Activated T-helper 1 cell treated with anti-CD3 and anti-CD28 coated beads, Interleukin-12 subunit alpha, Interleukin-12 subunit beta, Interleukin-2, Interleukin-4 antibody, amounts not matched to agents 30 ng/mL and 10 ng/mL and 1 ng/mL, durations not matched to agents 14 hours and 24 hours and 36 hours (primary cell): Measurements from ENCODE around the gene HES7. TPM values are rescaled to one million over a fixed set of nuclear protein-coding genes. Genes with fewer than 3 reads are reported as not detected.
"Not testable (repeated sequence)": the region's sequence is repeated elsewhere in the genome, so short reads cannot be mapped to it uniquely, and the experiment has no call there.

Experiments
- DNase-seq: peaks from one replicate; pipeline ENCODE4 v3.0.0; 2021; ENCODE audit warnings: low spot score
- H3K27ac Mint-ChIP-seq: one replicate; pipeline ENCODE4 v1.8.0; 2021; ENCODE audit warnings: mild to moderate bottlenecking, mixed read lengths
- H3K27me3 Mint-ChIP-seq: one replicate; pipeline ENCODE4 v1.8.0; 2022; ENCODE audit warnings: mild to moderate bottlenecking, moderate library complexity, mixed read lengths; ENCODE audit not compliant: insufficient read depth
- H3K36me3 Mint-ChIP-seq: one replicate; pipeline ENCODE4 v1.8.0; 2021; ENCODE audit warnings: low read depth, mixed read lengths
- H3K4me1 Mint-ChIP-seq: one replicate; pipeline ENCODE4 v1.8.0; 2021; ENCODE audit warnings: low read depth, mixed read lengths
- H3K4me3 Mint-ChIP-seq: one replicate; pipeline ENCODE4 v1.8.0; 2021; ENCODE audit warnings: mild to moderate bottlenecking, moderate library complexity, mixed read lengths
- H3K9me3 Mint-ChIP-seq: one replicate; pipeline ENCODE4 v1.8.0; 2021; ENCODE audit warnings: mixed read lengths
- intact Hi-C: fragments of 100-400 bp; cut with micrococcal nuclease; formaldehyde crosslinking; loops from one replicate; pipeline ENCODE4 v1.15.1; 2024
- total RNA-seq: library from RNA; stranded (reverse); gene quantifications from 2 replicates; pipeline ENCODE4 v1.2.3, GENCODE V29; 2022

HES7 gene
- total RNA-seq, 1 donor from 2014 or later: 1.8 TPM

GRCh38 chr17:8087952-8088230 is 36.0 kb downstream of the HES7 start:
- H3K9me3 Mint-ChIP-seq: no peaks in the 10 kb centered on the region
- no peaks in the 10 kb centered on the region for H3K4me1 Mint-ChIP-seq
- no peak for DNase-seq
- intact Hi-C loops: no loop called here
- no peak overlapping the region for H3K4me3 Mint-ChIP-seq
- H3K36me3 Mint-ChIP-seq: no peaks in the 10 kb centered on the region
- H3K27ac Mint-ChIP-seq: no peak overlapping the region
- peaks cover 22% of the 10 kb centered on the region for H3K27me3 Mint-ChIP-seq

GRCh38 chr17:8087075-8087951 is 36.6 kb downstream of the HES7 start, which contains the start of gene ALOX12B:
Gene ALOX12B, minus strand, starts transcription at chr17:8087716. Its CDS starts 274 bp downstream, at chr17:8087442.
- H3K4me3 Mint-ChIP-seq: no peak within 1 kb of the TSS
- no peak for DNase-seq
- no peaks in the 10 kb centered on the region for H3K9me3 Mint-ChIP-seq
- H3K4me1 Mint-ChIP-seq: no peaks in the 10 kb centered on the region
- H3K27me3 Mint-ChIP-seq: peaks cover 20% of the 10 kb centered on the region
- H3K27ac Mint-ChIP-seq: no peak within 1 kb of the TSS
- intact Hi-C loops: no loop called here
- no peaks in the 10 kb centered on the region for H3K36me3 Mint-ChIP-seq

- Mint-ChIP-seq H3K27ac (no peak overlapping the region), H3K4me3 (no peak overlapping the region), H3K9me3 (no peaks in the 10 kb centered on the region), H3K27me3 (peaks cover 15% of the 10 kb centered on the region), H3K36me3 (no peaks in the 10 kb centered on the region), H3K4me1 (peaks cover 8% of the 10 kb centered on the region)
- no peak for DNase-seq
- intact Hi-C loops: no loop called here
Observed at GRCh38 chr17:8084250-8084649, 39.7 kb downstream of the HES7 start.

GRCh38 chr17:8082292-8082691 is 41.6 kb downstream of the HES7 start:
- no peaks in the 10 kb centered on the region for H3K36me3 Mint-ChIP-seq
- no peak for DNase-seq
- no peak overlapping the region for H3K4me3 Mint-ChIP-seq
- H3K4me1 Mint-ChIP-seq: peaks cover 8% of the 10 kb centered on the region
- no peaks in the 10 kb centered on the region for H3K9me3 Mint-ChIP-seq
- intact Hi-C loops: no loop called here
- H3K27ac Mint-ChIP-seq: no peak overlapping the region
- peaks cover 16% of the 10 kb centered on the region for H3K27me3 Mint-ChIP-seq

- no peak for DNase-seq
- peak overlapping the region; percentile 22 for H3K4me3 Mint-ChIP-seq
- peaks cover 16% of the 10 kb centered on the region for H3K27me3 Mint-ChIP-seq
- H3K27ac Mint-ChIP-seq: no peak overlapping the region
- H3K36me3 Mint-ChIP-seq: no peaks in the 10 kb centered on the region
- no peaks in the 10 kb centered on the region for H3K9me3 Mint-ChIP-seq
- H3K4me1 Mint-ChIP-seq: peaks cover 8% of the 10 kb centered on the region
- intact Hi-C loops: loop anchor here (2.0 kb wide), 1 partner anchor 29 kb away; no protein-coding TSS in a partner anchor
Observed at GRCh38 chr17:8081876-8082275, 42.0 kb downstream of the HES7 start.

- Mint-ChIP-seq H3K27ac (no peak overlapping the region), H3K36me3 (no peaks in the 10 kb centered on the region), H3K4me1 (peaks cover 8% of the 10 kb centered on the region), H3K27me3 (peaks cover 16% of the 10 kb centered on the region), H3K9me3 (no peaks in the 10 kb centered on the region), H3K4me3 (peak overlapping the region; percentile 91)
- DNase-seq: no peak
- intact Hi-C loops: loop anchor here (2.0 kb wide), 1 partner anchor 30 kb away; no protein-coding TSS in a partner anchor
Observed at GRCh38 chr17:8080799-8081219, 43.1 kb downstream of the HES7 start.

GRCh38 chr17:8080208-8080798 is 43.6 kb downstream of the HES7 start:
- Mint-ChIP-seq H3K4me3 (peak overlapping the region; percentile 91), H3K27ac (no peak overlapping the region), H3K36me3 (no peaks in the 10 kb centered on the region), H3K9me3 (no peaks in the 10 kb centered on the region), H3K4me1 (peaks cover 8% of the 10 kb centered on the region), H3K27me3 (peaks cover 18% of the 10 kb centered on the region)
- intact Hi-C loops: loop anchor here (2.0 kb wide), 1 partner anchor 30 kb away; no protein-coding TSS in a partner anchor
- DNase-seq: no peak

- Mint-ChIP-seq H3K27me3 (peaks cover 21% of the 10 kb centered on the region), H3K4me1 (peaks cover 8% of the 10 kb centered on the region), H3K4me3 (peak overlapping the region; percentile 91), H3K36me3 (no peaks in the 10 kb centered on the region), H3K9me3 (no peaks in the 10 kb centered on the region), H3K27ac (peak overlapping the region; percentile 88)
- intact Hi-C loops: loop anchor here (2.0 kb wide), 1 partner anchor 31 kb away; no protein-coding TSS in a partner anchor
- DNase-seq: peak; percentile 72
Observed at GRCh38 chr17:8079291-8080207, 44.4 kb downstream of the HES7 start.

GRCh38 chr17:8077939-8078338 is 46.0 kb downstream of the HES7 start:
- H3K9me3 Mint-ChIP-seq, H3K4me3 Mint-ChIP-seq, H3K36me3 Mint-ChIP-seq, intact Hi-C loops, H3K27ac Mint-ChIP-seq, DNase-seq: not testable (repeated sequence)
- Mint-ChIP-seq H3K27me3 (peaks cover 31% of the 10 kb centered on the region), H3K4me1 (peaks cover 23% of the 10 kb centered on the region)

GRCh38 chr17:8076502-8077266 is 47.2 kb downstream of the HES7 start:
- DNase-seq: no peak
- Mint-ChIP-seq H3K27ac (no peak overlapping the region), H3K4me3 (no peak overlapping the region), H3K27me3 (peaks cover 41% of the 10 kb centered on the region), H3K9me3 (no peaks in the 10 kb centered on the region), H3K36me3 (no peaks in the 10 kb centered on the region), H3K4me1 (peaks cover 30% of the 10 kb centered on the region)
- intact Hi-C loops: no loop called here

- no peaks in the 10 kb centered on the region for H3K36me3 Mint-ChIP-seq
- no peak overlapping the region for H3K27ac Mint-ChIP-seq
- H3K27me3 Mint-ChIP-seq: peaks cover 44% of the 10 kb centered on the region
- H3K4me1 Mint-ChIP-seq: peaks cover 30% of the 10 kb centered on the region
- intact Hi-C loops: no loop called here
- no peak for DNase-seq
- no peaks in the 10 kb centered on the region for H3K9me3 Mint-ChIP-seq
- no peak overlapping the region for H3K4me3 Mint-ChIP-seq
Observed at GRCh38 chr17:8075574-8076342, 48.1 kb downstream of the HES7 start.
